Esophagus squamous epithelium (tissue), 5 donors: Measurements from ENCODE around the gene LAMA5. TPM values are rescaled to one million over a fixed set of nuclear protein-coding genes. Genes with fewer than 3 reads are reported as not detected.

ENCODE experiments used
- DNase-seq: peaks from one replicate; lab custom pipeline; 2025; lab: John Stamatoyannopoulos, UW
- H3K27ac ChIP-seq, 4 donors: fragments of 200-600 bp; sonication (generic); one replicate each; pipeline ENCODE4 v1.5.1; 2016 to 2019; ENCODE audit warnings: mild to moderate bottlenecking in 1 of 4
- H3K27me3 ChIP-seq, 4 donors: fragments of 200-600 bp; sonication (generic); 1 replicate in 3 of 4; 2 replicates in 1 of 4; pipeline versions ENCODE4 v1.5.1 to v1.6.0; 2017 to 2021; ENCODE audit warnings: antibody characterized with exemption in 1 of 4
- H3K36me3 ChIP-seq, 3 donors: fragments of 200-600 bp; sonication (generic); one replicate each; pipeline ENCODE4 v1.5.1; 2016 to 2019
- H3K4me1 ChIP-seq, 3 donors: fragments of 200-600 bp; sonication (generic); one replicate each; pipeline ENCODE4 v1.5.1; 2017 to 2019
- H3K4me3 ChIP-seq, 4 donors: fragments of 200-600 bp; sonication (generic); 1 replicate in 3 of 4; 2 replicates in 1 of 4; pipeline ENCODE4 v1.5.1; 2016 to 2019; ENCODE audit warnings: mild to moderate bottlenecking in 2 of 4, moderate library complexity in 1 of 4
- H3K9me3 ChIP-seq, 3 donors: fragments of 200-600 bp; sonication (generic); one replicate each; pipeline ENCODE4 v1.5.1; 2016 to 2019
- POLR2A ChIP-seq, 4 donors: fragments of 450-650 bp; IDR thresholded peaks; one replicate each; pipeline ENCODE4 v1.6.1; 2017; ENCODE audit warnings: antibody characterized with exemption in 4 of 4, mild to moderate bottlenecking in 4 of 4, moderate library complexity in 3 of 4
- WGBS, 2 donors: methylation state at CpG; one replicate each; pipeline ENCODE4 v1.1.5; 2018; 5-methylcytosine and 5-hydroxymethylcytosine counted together
- intact Hi-C: fragments of 100-400 bp; cut with DNase I; formaldehyde crosslinking; loops from one replicate; pipeline ENCODE4 v1.15.0; 2022
- total RNA-seq, 4 donors: library from RNA; depleted of rRNA; stranded (reverse); fragments of >200 nt; gene quantifications; one replicate each; pipeline ENCODE4 v1.1.0, GENCODE V29; 2016
- TF ChIP-seq, protein P1 (sequence below), 6 experiments: fragments of 450-650 bp in 4 of 6; fragments of 200-600 bp in 2 of 6; sonication (generic) in 2 of 6; IDR thresholded peaks; one replicate each; pipeline ENCODE4 v1.5.1; 2016 to 2019; ENCODE audit warnings: antibody characterized with exemption in 6 of 6, mild to moderate bottlenecking in 4 of 6, moderate library complexity in 4 of 6
- donor health status: DM: yes; HTN: yes; CAD: no.

The LAMA5 gene
- total RNA-seq, 4 donors from 2014 or later = 60.4 to 127 (median 98.9) TPM

DNA sequence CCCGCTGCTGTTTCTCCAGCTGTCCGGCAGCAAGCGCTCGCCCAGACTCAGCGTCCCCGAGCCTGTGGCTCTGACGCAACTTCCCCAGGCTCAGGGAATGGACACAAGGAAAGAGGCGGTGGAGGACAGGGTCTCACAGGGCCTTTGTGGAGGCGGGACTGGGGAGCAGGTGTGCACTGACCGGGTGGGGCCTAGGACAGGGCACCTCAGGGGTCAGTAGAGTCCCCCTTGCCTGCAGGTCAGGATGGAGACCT, 20.0 kb downstream of the LAMA5 start:
- peaks cover 6 to 95% (median 22%) of the 10 kb centered on the region in 3 donors for H3K36me3 ChIP-seq
- WGBS, 2 donors = 97% methylated on average over 6 of the region's 10 CpGs; no CpG with 5 or more reads in 1 of the 2 donors
- intact Hi-C loops = no loop called here

DNA sequence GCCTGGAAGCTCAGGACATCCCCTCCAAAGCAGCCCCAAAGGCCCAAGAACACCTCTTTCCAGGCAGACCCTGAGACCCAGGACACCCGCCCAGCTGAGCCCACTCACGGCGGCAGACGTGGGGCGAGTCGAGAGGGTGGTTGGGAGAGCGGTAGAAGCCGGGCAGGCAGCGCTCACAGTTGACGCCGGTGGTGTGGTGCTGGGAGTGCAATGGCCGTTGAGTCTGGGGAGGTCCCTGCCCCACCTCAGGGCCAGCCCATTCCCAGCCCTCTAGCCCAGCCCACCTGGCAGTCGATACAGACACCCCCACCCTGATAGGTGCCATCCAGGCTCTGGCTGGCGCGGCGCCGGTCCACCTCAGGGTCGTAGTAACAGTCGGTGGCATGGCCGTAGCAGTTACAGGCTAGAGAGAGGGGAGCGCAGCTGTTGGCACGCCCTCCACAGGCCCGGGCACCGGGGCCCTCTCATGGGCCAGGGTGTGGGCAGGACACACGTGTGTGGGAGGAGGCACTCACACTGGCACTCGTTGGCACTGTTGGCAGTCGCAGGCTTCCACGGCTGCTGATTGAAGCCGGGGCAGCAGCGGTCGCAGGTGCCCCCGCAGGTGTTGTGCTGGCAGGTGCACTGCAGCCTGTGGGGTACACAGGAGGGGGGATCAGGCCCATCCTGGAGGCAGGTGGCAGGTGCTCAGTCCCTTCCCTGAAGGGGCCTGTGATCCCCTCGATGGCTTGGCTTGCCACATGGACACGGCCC, 20.5 kb downstream of the LAMA5 start:
- intact Hi-C loops = no loop called here
- 90 to 100% methylated on average over 1 to 17 of the region's 34 CpGs for WGBS, 2 donors
- Histone ChIP-seq H3K4me3 (no peak overlapping the region), H3K27ac (peak overlapping the region in 1 of 4 donors; percentile 17), H3K4me1 (peaks cover 7 to 20% (median 13%) of the 10 kb centered on the region in 3 donors), H3K36me3 (peaks cover 4 to 95% (median 20%) of the 10 kb centered on the region in 3 donors), H3K9me3 (no peaks in the 10 kb centered on the region), H3K27me3 (no peaks in the 10 kb centered on the region)
- TF ChIP-seq, protein P1, sequence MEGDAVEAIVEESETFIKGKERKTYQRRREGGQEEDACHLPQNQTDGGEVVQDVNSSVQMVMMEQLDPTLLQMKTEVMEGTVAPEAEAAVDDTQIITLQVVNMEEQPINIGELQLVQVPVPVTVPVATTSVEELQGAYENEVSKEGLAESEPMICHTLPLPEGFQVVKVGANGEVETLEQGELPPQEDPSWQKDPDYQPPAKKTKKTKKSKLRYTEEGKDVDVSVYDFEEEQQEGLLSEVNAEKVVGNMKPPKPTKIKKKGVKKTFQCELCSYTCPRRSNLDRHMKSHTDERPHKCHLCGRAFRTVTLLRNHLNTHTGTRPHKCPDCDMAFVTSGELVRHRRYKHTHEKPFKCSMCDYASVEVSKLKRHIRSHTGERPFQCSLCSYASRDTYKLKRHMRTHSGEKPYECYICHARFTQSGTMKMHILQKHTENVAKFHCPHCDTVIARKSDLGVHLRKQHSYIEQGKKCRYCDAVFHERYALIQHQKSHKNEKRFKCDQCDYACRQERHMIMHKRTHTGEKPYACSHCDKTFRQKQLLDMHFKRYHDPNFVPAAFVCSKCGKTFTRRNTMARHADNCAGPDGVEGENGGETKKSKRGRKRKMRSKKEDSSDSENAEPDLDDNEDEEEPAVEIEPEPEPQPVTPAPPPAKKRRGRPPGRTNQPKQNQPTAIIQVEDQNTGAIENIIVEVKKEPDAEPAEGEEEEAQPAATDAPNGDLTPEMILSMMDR (IDR thresholded peaks at IDR 0.05) = no peak
- no peak for TF ChIP-seq POLR2A (IDR thresholded peaks at IDR 0.05)
- no peak for DNase-seq

More for the DNA sequence above, 20.0 kb downstream of the LAMA5 start:
- Histone ChIP-seq H3K4me1 (peaks cover 8 to 25% (median 15%) of the 10 kb centered on the region in 3 donors), H3K4me3 (no peak overlapping the region), H3K27ac (no peak overlapping the region), H3K27me3 (no peaks in the 10 kb centered on the region), H3K9me3 (no peaks in the 10 kb centered on the region)
- DNase-seq = no peak
- no peak for TF ChIP-seq POLR2A (IDR thresholded peaks at IDR 0.05)
- TF ChIP-seq, protein P1 (IDR thresholded peaks at IDR 0.05) = no peak

DNA sequence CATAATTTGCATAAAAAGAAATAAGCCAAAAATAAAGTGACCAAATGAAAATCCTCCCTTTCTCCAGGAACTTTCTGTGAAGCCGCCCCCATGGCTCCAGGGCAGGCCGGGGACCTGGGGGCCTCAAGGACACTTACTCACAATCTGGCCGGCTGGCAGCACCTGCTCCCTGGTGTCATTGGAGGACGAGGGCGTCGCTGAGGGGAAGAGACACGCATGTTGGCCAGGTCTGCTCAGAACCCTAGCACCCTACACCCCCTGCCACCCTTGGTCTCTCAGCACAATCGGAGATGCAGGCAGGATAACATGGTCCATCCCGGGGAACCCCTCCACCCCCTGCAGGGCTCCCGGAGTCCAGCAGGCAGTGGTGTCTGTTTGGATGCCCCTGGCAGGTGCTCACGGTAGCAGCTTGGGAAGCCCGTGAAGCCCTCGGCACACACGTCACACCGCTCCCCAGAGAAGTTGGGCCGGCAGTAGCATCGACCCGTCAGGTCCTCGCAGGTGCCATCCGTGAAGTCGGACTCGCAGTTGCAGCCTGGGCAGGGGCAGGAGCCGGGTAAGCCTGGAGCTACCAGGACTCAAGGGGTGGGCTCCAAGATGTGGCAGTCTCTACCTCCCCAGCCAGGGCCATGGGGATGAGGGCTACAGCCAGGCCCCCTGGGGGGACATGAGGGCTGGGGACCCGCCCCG, 21.3 kb downstream of the LAMA5 start:
- no peak for TF ChIP-seq POLR2A (IDR thresholded peaks at IDR 0.05)
- TF ChIP-seq, protein P1 (IDR thresholded peaks at IDR 0.05) = no peak
- intact Hi-C loops = no loop called here
- H3K27me3 ChIP-seq = no peaks in the 10 kb centered on the region
- 85 to 100% methylated on average over 2 to 12 of the region's 25 CpGs for WGBS, 2 donors
- peaks cover 0 to 95% (median 19%) of the 10 kb centered on the region in 3 donors for H3K36me3 ChIP-seq
- H3K4me3 ChIP-seq = no peak overlapping the region
- no peak for DNase-seq
- peak overlapping the region in 1 of 4 donors; percentile 17 for H3K27ac ChIP-seq
- H3K4me1 ChIP-seq = peaks cover 5 to 12% (median 7%) of the 10 kb centered on the region in 3 donors
- H3K9me3 ChIP-seq = no peaks in the 10 kb centered on the region

DNA sequence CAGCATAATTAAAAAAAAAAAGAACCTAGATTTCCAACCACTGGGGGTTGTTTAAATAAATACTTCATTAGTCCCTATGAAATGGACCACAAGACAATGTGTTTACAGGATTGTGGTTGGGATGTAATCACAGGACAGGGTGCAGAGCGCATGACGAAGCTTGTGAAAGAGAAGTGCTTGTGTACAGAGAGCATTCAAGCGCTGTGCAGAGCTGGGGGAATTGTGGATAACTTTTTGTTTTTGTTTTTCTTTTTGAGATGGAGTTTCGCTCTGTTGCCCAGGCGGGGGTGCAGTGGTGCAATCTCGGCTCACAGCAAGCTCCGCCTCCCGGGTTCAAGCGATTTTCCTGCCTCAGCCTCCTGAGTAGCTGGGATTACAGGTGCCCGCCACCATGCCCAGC, 22.3 kb downstream of the LAMA5 start:
- H3K9me3 ChIP-seq = no peaks in the 10 kb centered on the region
- no peak overlapping the region for H3K4me3 ChIP-seq
- TF ChIP-seq POLR2A (IDR thresholded peaks at IDR 0.05) = no peak
- TF ChIP-seq, protein P1 (IDR thresholded peaks at IDR 0.05) = no peak
- no peaks in the 10 kb centered on the region for H3K27me3 ChIP-seq
- WGBS, 2 donors = 66 to 74% methylated on average over 9 of the region's 10 CpGs
- no peak for DNase-seq
- peaks cover 0 to 2% (median 0%) of the 10 kb centered on the region in 3 donors for H3K4me1 ChIP-seq
- intact Hi-C loops = no loop called here
- no peak overlapping the region for H3K27ac ChIP-seq
- peaks cover 0 to 95% (median 23%) of the 10 kb centered on the region in 3 donors for H3K36me3 ChIP-seq

DNA sequence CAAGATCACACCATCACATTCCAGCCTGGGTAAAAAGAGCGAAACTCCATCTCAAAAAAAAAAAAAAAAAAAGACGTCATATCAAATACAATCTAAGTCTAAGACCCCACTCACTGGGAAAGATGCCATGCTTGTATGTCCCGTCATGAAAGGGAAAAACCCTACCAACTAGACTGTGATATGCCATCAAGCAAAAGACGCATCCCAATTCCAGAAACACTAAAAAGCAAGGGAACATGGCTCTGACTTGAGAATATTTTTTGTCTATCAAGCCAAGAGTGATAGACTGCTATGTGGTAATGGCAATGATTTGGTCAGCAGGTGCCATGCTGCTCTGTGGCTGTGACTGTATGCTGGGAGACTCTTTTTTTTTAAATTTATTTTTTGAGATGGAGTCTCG, 23.0 kb downstream of the LAMA5 start:
- intact Hi-C loops = no loop called here
- H3K4me1 ChIP-seq = no peaks in the 10 kb centered on the region
- no peak overlapping the region for H3K4me3 ChIP-seq
- H3K36me3 ChIP-seq = peaks cover 0 to 98% (median 23%) of the 10 kb centered on the region in 3 donors
- H3K9me3 ChIP-seq = no peaks in the 10 kb centered on the region
- no peaks in the 10 kb centered on the region for H3K27me3 ChIP-seq
- WGBS, 2 donors = 87 to 89% methylated on average over 4 to 5 of the region's 5 CpGs
- TF ChIP-seq, protein P1 (IDR thresholded peaks at IDR 0.05) = no peak
- no peak for TF ChIP-seq POLR2A (IDR thresholded peaks at IDR 0.05)
- no peak for DNase-seq
- no peak overlapping the region for H3K27ac ChIP-seq
